NCI-H2227 (cell line): ENCODE measurements around the gene GPRC5D.
A peak's percentile ranks its signal among the peaks of the same experiment; 100 is the strongest.

ENCODE experiments used
- DNase-seq: peaks from one replicate; lab custom pipeline; 2025; ENCODE audit not compliant: unreplicated experiment; lab: John Stamatoyannopoulos, UW

GPRC5D gene

DNA sequence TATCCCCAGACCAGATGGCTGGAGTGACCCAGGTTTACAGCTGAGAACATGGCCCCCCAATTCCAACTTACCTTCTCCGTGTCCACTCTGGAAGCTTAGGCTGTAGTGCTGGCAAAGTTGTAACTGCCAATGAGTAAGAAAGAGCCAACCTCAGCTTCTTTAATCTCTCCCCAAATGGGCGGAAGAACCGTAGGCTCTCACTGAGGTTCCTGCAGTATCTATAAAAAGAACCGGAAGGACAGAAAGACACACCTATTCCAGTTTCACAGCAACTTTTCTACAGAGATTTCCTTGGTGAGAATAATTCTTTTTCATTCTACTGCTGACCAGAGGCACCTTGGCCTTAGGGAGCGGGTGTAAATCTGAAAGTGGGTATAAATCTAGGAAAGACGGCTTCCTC is at the start of gene GPRC5D:
Gene GPRC5D (minus strand): TSS at position 135 of the 400 bp plus-strand sequence. CDS start 1,786 bp downstream, outside the sequence.
- DNase-seq: no peak

- DNase-seq: no peak
These were observed 49.7 kb upstream of the GPRC5D start for GRCh38 chr12:13001775-13002040.

DNA sequence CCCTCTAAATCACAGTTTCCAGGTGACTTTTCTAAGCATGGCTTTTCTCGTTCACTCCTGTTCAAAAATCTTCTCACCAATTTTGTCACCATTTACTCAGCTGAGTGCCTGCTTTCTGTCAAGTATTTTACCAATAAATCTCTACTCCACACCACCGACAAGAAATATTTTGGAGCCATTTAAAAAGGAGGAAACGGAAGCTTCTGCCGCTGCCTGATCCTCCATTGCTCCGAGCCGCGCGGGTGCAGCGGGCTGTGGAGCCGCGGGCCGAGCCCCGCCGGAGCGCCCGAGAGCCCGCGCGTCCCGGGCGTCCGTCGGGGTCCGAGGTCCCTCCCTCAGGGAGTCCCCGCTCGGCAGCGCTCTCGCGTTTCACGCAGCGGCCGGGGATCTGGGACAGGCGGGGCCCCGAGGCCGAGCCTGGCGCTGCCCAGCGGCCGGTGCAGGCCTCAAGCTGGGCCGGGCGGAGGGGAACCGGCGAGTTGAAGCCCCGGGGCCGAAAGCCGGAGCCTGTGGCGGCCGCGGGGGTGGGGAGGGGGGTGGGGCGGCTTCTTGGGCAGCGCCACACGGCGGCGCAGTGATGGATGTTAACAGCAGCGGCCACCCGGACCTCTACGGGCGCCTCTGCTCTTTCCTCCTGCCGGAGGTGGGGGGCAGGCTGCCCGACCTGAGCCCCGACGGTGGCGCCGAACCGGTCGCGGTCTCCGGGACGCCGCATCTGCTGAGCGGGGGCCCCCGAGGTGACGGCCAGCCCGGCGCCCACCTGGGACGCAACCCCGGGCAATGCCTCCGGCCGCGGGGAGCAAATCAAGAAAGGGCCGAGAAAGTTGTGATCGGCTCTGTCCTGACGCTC is 49.2 kb upstream of the GPRC5D start:
- DNase-seq: peak; percentile 49

DNA sequence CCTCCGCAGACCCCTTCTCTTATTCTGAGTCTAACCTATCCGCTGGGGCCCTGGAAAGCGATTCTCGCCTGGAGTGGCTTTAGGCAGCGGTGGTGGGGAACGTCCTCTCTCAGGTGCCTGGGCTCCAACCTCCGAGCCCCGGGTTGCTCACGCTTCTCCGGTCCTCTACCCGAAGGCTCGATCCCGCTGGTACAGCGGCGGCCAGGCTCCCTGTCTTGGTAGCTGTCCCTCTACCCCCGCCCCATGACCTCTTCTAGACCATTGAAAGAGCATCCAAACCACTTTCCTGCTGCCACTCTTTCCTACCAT is 48.6 kb upstream of the GPRC5D start:
- DNase-seq: no peak

GRCh38 chr12:12999959-13000615 is 48.1 kb upstream of the GPRC5D start, which contains the start of gene HEBP1:
TSS of gene HEBP1 (minus strand) at chr12:13000265. CDS start at chr12:13000114, 151 bp downstream.
- DNase-seq: peak; percentile 85

GRCh38 chr12:12999271-12999958 is 47.4 kb upstream of the GPRC5D start:
- DNase-seq: peak; percentile 62

DNA sequence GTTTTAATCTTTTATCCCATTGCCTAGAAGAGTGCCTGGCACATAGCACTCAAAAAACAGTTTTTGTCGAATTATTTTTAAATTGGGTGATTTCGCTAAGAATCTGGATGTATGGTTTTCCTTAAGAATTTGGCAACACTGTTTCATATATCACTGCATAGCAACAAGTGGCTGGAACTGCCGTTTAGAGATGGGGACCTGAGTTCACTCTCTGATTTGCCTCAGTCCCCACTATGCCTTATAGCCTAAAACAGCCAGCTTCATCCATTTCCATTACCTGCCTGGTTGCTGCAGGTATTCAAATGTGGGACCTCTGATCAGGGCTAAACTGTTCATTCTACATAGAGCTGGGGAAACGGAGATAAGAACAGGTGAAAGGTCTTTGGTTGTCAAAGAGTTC is 46.3 kb upstream of the GPRC5D start:
- DNase-seq: no peak

DNA sequence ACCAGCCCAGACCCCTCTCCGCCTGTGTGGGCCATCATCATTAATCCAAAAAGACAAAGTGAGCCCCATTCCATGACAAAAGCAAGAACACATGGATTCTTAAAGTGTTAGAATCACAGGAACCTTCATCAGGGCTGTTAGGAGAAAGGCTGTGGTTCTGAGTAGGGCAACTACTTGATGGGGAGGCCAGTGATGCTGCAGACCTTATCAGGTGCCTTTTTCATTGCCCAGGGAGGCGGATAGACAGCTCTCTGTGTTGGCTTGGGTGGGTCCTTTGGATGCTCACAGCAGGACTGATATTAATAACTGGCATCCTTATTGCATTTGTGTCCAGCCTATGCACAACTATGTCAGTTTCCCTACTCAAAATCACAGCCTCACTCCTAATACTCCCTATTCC is 45.8 kb upstream of the GPRC5D start:
- DNase-seq: no peak

DNA sequence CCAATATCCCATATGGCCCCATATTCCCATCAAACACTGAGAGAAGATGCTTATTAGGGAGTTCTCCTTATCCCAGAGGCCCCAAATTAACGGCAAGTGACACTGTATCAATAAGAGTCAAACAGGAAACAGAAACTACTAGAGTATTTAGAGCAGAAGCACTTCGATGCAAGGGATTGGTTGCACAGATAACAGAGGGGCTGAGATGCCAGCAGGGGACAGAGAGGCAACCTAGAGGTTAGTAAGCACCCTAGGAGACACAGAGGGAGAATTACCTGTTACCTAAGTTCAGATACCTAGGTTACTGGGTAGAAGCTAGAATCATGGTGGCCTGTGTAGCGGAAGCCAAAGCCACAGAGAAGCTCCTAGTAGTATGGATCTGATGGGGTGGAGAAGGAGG is 45.2 kb upstream of the GPRC5D start:
- no peak for DNase-seq

GRCh38 chr12:12996209-12996608 is 44.2 kb upstream of the GPRC5D start:
- DNase-seq: no peak

DNA sequence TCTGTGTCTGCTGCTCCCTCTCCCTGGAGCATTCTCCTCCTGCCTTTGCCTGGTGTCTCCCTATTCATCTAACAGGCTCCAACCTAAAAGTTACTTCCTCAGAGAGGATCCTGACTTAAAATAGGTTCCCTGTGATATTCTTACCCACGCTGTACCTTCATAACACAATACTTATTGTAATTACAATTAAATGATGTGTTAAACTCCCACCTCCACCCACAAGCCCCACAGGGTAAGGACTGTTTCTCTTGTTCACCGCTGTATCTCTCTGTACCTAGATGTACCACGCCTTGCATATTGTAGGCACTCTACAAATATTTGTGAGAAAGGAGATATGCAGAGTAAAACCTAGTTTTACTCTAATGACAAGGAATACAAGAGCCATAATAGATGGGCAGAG is 43.1 kb upstream of the GPRC5D start:
- DNase-seq: no peak

DNA sequence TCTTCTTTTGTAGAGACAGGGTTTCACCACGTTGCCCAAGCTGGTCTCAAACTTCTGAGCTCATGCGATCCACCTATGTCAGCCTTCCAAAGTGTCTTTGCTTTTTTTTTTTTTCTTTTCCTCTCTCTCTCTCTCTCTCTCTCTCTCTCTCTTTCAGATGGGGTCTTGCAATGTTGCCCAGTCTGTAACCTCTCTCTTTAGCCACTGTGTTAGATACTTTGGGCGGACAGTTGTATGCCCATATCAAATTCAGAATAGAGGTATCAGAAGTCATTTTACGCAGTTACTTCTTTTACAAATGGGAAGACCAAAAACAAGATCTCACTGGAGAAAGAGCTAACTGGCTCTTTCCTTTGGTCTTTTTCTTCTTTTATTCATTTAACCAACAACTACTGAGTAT is 41.4 kb upstream of the GPRC5D start:
- no peak for DNase-seq

GRCh38 chr12:12992418-12993130 is 40.6 kb upstream of the GPRC5D start:
- DNase-seq: no peak

- DNase-seq: peak; percentile 15
These were observed 38.9 kb upstream of the GPRC5D start for GRCh38 chr12:12990700-12991468.

DNA sequence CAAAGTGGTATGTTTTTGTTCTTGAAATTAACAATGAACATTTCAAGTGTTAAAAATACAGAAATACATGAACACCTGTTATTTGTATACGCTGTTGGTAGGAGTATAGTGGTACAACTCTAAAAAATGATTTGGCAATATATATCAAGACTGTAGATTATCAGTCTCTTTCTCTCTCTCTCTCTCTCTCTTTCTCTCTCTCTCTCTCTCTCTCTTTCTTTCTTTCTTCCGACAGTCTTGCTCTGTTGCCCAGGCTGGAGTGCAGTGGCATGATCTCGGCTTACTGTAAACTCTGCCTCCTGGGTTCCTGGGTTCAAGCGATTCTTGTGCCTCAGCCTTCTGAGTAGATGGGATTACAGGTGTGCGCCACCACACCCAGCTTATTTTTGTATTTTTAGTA is 35.5 kb upstream of the GPRC5D start:
- no peak for DNase-seq

DNA sequence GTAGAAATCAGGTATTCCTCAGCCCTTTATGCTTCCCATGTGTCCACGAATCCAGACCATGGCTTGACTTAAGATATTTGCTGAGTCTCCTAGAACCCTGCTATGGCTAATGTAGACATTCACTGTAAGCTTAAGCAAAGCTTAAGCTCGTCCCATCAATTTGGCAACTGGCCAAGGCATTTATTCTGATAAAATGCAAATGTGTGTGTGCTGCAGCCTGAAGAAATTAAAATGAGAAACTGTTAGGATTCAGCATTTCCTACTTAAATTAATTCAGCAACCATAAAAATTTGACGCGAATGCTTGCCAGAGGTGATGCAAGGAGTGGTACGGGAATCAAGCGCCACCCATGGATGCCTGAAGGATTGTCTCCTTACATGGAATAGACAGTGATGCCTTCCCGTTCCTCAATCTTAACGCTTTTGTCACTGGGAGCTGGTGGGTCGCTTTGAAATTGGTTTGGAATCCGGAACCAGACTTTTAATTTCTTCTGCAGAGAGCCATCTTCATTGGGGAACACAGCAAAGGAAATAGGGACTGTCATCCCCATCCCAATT is 34.9 kb upstream of the GPRC5D start:
- no peak for DNase-seq

DNA sequence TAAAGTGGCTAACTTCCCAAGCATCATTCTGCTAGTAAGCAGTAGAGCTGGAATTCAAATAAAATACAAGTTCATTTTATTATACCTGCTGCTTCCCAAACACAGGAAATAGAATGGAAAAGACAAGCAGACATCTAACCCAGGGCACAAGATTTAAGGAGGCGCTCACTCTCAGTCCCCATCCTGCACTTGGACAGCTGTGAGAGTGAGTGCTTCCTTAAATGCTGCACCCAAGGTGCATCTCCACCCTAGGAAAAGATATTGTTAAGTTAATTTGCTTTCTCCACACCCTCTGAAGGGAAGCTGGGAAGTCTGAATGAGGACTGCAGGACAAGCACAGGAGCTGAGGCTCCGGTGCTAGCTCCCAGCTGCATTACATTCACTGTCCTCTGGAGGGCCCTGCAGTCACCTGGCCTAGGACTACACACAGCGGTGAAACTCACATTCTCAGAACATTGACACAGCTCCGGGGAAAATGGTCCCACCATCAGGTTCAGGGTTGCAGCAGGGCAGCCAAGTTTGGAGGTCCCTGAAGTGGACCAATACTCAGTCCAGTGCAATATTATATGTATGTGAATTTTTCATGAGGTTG is 33.9 kb upstream of the GPRC5D start:
- peak; percentile 7 for DNase-seq

DNA sequence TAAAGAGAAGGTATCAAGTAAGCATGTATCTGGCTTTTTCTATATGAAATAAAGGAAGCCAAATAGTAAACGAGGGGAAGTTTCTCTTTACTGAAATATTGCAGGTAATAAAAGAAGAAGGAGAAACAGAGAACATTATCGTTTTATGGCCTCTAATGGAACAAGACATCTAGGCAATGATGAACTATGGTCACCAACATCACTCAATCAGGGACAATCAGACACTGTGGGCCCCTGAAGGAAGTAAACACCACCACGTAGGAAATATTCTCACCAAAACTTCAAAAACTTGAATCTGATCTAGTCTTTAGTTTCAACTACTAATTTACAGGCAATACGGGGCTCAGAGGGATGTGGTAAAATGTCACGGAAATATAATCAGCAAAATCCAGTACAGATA is 32.2 kb upstream of the GPRC5D start:
- DNase-seq: no peak

GRCh38 chr12:12983420-12984035 is 31.6 kb upstream of the GPRC5D start:
- peak; percentile 12 for DNase-seq

DNA sequence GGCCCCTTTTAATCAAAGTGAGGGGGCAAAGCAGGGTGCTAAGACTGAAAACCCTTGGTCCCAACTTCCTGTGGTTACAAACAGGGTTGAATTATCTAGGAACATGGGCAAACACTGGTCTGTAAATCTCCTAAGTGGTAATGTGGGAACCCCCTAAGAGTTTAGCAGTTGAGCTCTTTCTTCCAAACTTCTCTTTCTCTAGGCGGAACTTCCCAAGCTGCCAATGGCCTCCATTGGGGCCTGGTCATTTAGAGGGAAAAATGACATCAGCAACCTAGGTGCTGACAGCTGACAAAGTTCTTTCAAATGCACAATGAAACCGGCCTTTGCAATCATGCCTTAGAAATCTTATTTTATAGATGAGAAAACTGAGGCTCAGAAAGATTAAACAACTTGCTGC is 30.4 kb upstream of the GPRC5D start:
- DNase-seq: no peak
